OCI-LY3 (cell line): ENCODE data around the gene SMARCA5.

ENCODE experiments used
- CTCF ChIP-seq: fragments of 200-600, 300-600 bp; sonication (generic); IDR thresholded peaks from 2 replicates; pipeline ENCODE4 v1.5.1; 2014; ENCODE audit warnings: antibody characterized with exemption, low read length, low read depth
- EZH2phosphoT487 ChIP-seq: fragments of 200-600 bp; shearing (Covaris generic); IDR thresholded peaks from 2 replicates; pipeline ENCODE4 v1.6.1; 2018; ENCODE audit warnings: antibody characterized with exemption, mixed run types, low read depth

DNA sequence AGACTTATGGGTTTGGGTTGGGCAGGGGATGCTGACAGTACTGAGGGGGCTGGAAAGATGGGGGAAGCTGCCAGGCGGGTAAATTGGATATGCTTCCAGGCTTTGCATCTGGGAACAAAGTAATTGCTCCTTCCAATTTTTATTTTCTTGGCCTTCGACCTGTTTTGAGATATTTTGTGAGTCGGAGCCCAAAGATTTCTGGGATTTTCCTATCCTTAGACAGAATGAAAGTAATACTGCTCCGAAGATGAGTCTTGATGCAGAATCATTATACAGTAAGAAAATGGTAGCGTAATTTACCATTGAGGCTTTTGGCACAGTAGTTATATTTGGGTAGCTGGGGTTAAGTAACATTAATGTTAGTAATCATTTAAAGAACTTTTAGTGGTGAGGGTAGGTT is 1.4 kb downstream of the SMARCA5 start:
- TF ChIP-seq CTCF (no peak), EZH2phosphoT487 (no peak)
